AG10803 (cell line): ENCODE measurements around the gene IPCEF1.

ENCODE experiments used
- DNase-seq: peaks from one replicate; pipeline ENCODE4 v3.0.0; 2010; ENCODE audit warnings: low read depth
- H3K4me3 ChIP-seq: 2 replicates; pipeline ENCODE4 v1.5.1; 2011; ENCODE audit warnings: mild to moderate bottlenecking, low read length, control low read depth
- CTCF ChIP-seq: conservative IDR thresholded peaks from 2 replicates; pipeline ENCODE4 v1.5.1; 2011; ENCODE audit warnings: mild to moderate bottlenecking, low read length, control low read depth, inconsistent platforms

Gene IPCEF1

GRCh38 chr6:154249499-154250298, 106.9 kb downstream of the IPCEF1 start:
- DNase-seq, result no peak
- TF ChIP-seq CTCF, result no peak
- H3K4me3 ChIP-seq, result no peak overlapping the region

GRCh38 chr6:154247119-154247861, 109.3 kb downstream of the IPCEF1 start:
- TF ChIP-seq CTCF, result no peak
- no peak for DNase-seq
- H3K4me3 ChIP-seq, result no peak overlapping the region

- no peak for DNase-seq
- no peak for TF ChIP-seq CTCF
- H3K4me3 ChIP-seq, result no peak overlapping the region
These were observed 109.9 kb downstream of the IPCEF1 start for GRCh38 chr6:154246723-154247118.

GRCh38 chr6:154245506-154245905, 111.1 kb downstream of the IPCEF1 start:
- no peak for TF ChIP-seq CTCF
- H3K4me3 ChIP-seq, result no peak overlapping the region

GRCh38 chr6:154243793-154244750, 112.5 kb downstream of the IPCEF1 start:
- no peak overlapping the region for H3K4me3 ChIP-seq
- TF ChIP-seq CTCF, result no peak
- DNase-seq, result no peak

More at GRCh38 chr6:154245506-154245905, 111.1 kb downstream of the IPCEF1 start:
- no peak for DNase-seq

- H3K4me3 ChIP-seq, result no peak overlapping the region
- no peak for TF ChIP-seq CTCF
- no peak for DNase-seq
These were observed 113.8 kb downstream of the IPCEF1 start for GRCh38 chr6:154242617-154243357.
